AG04450 (cell line): ENCODE results near the gene FFAR1. TPM values are rescaled to one million over a fixed set of nuclear protein-coding genes. Genes with fewer than 3 reads are reported as not detected.

Source experiments
- CTCF ChIA-PET: fragments of 300-600, 350-600 bp; formaldehyde crosslinking; extraction: SDS; loops from one replicate; lab custom pipeline; 2022; ENCODE audit warnings: antibody characterized with exemption, inconsistent platforms; lab: Charles Lee
- POLR2A ChIA-PET: fragments of 350-600 bp; formaldehyde crosslinking; extraction: SDS; loops from one replicate; lab custom pipeline; 2021; ENCODE audit warnings: antibody characterized with exemption, inconsistent platforms; lab: Yijun Ruan, JAX
- DNase-seq: peaks from one replicate; pipeline ENCODE4 v3.0.0-alpha.2; 2011; ENCODE audit warnings: low read depth, low spot score
- H3K27ac ChIP-seq: one replicate; pipeline ENCODE4 v1.5.1; 2012; ENCODE audit warnings: low read depth, low read length, control low read depth
- H3K27me3 ChIP-seq: one replicate; pipeline ENCODE4 v1.6.0; 2012; ENCODE audit warnings: low read length; ENCODE audit not compliant: control insufficient read depth, insufficient read depth
- H3K4me3 ChIP-seq: 2 replicates; pipeline ENCODE4 v1.5.1; 2011; ENCODE audit warnings: mild to moderate bottlenecking, low read depth, low read length, control low read depth
- H3K9me3 ChIP-seq: 2 replicates; pipeline ENCODE4 v1.5.1; 2012; ENCODE audit warnings: low read length; ENCODE audit not compliant: control insufficient read depth, insufficient read depth
- CTCF ChIP-seq: IDR thresholded peaks from 2 replicates; pipeline ENCODE4 v1.5.1; 2011; ENCODE audit warnings: low read depth, low read length, control low read depth, inconsistent platforms
- polyA plus RNA-seq: library from polyadenylated mRNA; depleted of rRNA; stranded (reverse); fragments of >200 nt; gene quantifications from 2 replicates; pipeline ENCODE4 v1.2.3, GENCODE V29; 2011

FFAR1 gene
- polyA plus RNA-seq, 1 experiment, result not detected

GRCh38 chr19:35380450-35381124, 32.9 kb downstream of the FFAR1 start:
- ChIA-PET CTCF (no interaction called here), POLR2A (no interaction called here)
- Histone ChIP-seq H3K4me3 (no peak overlapping the region), H3K27ac (no peak overlapping the region), H3K9me3 (peaks cover 3% of the 10 kb centered on the region; the same call in 1 of the 2 replicates), H3K27me3 (no peaks in the 10 kb centered on the region)
- DNase-seq, result no peak
- no peak for TF ChIP-seq CTCF

GRCh38 chr19:35381318-35381717, 33.6 kb downstream of the FFAR1 start:
- Histone ChIP-seq H3K9me3 (peaks cover 5% of the 10 kb centered on the region; the same call in 1 of the 2 replicates), H3K4me3 (no peak overlapping the region), H3K27ac (no peak overlapping the region), H3K27me3 (no peaks in the 10 kb centered on the region)
- DNase-seq, result no peak
- TF ChIP-seq CTCF, result no peak
- CTCF ChIA-PET, result no interaction called here
- POLR2A ChIA-PET, result no interaction called here

- Histone ChIP-seq H3K9me3 (peaks cover 5% of the 10 kb centered on the region; the same call in 1 of the 2 replicates), H3K27me3 (no peaks in the 10 kb centered on the region), H3K4me3 (no peak overlapping the region), H3K27ac (no peak overlapping the region)
- no peak for TF ChIP-seq CTCF
- CTCF ChIA-PET, result no interaction called here
- POLR2A ChIA-PET, result no interaction called here
- DNase-seq, result no peak
These were observed 34.2 kb downstream of the FFAR1 start for GRCh38 chr19:35381926-35382325.

- ChIA-PET POLR2A (no interaction called here), CTCF (no interaction called here)
- TF ChIP-seq CTCF, result no peak
- Histone ChIP-seq H3K4me3 (no peak overlapping the region), H3K9me3 (peaks cover 5% of the 10 kb centered on the region; the same call in 1 of the 2 replicates), H3K27me3 (no peaks in the 10 kb centered on the region), H3K27ac (no peak overlapping the region)
- DNase-seq, result no peak
These were observed 35.8 kb downstream of the FFAR1 start for GRCh38 chr19:35383536-35383935.

- CTCF ChIA-PET, result no interaction called here
- Histone ChIP-seq H3K27ac (no peak overlapping the region), H3K27me3 (no peaks in the 10 kb centered on the region), H3K4me3 (no peak overlapping the region), H3K9me3 (peaks cover 5% of the 10 kb centered on the region; the same call in 1 of the 2 replicates)
- POLR2A ChIA-PET, result no interaction called here
- no peak for TF ChIP-seq CTCF
- DNase-seq, result no peak
These were observed 40.8 kb downstream of the FFAR1 start for GRCh38 chr19:35388277-35389054.
